GM10266 (cell line): ENCODE data around the gene NBAS.

ENCODE experiments used
- DNase-seq: peaks from one replicate; pipeline ENCODE4 v3.0.0; 2012; ENCODE audit errors: extremely low spot score
- TF ChIP-seq, protein P1 (sequence below): IDR thresholded peaks from 2 replicates; pipeline ENCODE4 v1.5.1; 2012; ENCODE audit warnings: mild to moderate bottlenecking, low read depth; ENCODE audit not compliant: control insufficient read depth, insufficient read depth; ENCODE audit errors: missing control alignments

The NBAS gene

DNA sequence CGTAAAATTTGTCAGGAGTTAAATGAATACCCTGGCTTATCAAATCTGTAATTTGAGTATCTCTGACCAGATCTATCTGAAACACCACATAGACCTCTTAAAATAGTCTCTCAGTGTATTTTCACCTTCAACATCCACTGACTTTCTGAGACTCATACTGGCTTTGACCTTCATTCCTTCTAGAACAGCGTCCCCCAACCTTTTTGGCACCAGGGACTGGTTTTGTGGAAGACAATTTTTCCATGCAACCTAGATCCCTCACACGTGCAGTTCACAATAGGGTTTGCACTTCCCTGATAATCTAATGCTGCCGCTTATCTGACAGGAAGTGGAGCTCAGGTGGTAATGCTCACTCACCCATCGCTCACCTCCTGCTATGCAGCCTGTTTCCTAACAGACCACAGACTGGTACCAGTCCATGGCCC, 3.2 kb downstream of the NBAS start:
- TF ChIP-seq, protein P1, sequence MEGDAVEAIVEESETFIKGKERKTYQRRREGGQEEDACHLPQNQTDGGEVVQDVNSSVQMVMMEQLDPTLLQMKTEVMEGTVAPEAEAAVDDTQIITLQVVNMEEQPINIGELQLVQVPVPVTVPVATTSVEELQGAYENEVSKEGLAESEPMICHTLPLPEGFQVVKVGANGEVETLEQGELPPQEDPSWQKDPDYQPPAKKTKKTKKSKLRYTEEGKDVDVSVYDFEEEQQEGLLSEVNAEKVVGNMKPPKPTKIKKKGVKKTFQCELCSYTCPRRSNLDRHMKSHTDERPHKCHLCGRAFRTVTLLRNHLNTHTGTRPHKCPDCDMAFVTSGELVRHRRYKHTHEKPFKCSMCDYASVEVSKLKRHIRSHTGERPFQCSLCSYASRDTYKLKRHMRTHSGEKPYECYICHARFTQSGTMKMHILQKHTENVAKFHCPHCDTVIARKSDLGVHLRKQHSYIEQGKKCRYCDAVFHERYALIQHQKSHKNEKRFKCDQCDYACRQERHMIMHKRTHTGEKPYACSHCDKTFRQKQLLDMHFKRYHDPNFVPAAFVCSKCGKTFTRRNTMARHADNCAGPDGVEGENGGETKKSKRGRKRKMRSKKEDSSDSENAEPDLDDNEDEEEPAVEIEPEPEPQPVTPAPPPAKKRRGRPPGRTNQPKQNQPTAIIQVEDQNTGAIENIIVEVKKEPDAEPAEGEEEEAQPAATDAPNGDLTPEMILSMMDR, result no peak
- DNase-seq, result no peak

DNA sequence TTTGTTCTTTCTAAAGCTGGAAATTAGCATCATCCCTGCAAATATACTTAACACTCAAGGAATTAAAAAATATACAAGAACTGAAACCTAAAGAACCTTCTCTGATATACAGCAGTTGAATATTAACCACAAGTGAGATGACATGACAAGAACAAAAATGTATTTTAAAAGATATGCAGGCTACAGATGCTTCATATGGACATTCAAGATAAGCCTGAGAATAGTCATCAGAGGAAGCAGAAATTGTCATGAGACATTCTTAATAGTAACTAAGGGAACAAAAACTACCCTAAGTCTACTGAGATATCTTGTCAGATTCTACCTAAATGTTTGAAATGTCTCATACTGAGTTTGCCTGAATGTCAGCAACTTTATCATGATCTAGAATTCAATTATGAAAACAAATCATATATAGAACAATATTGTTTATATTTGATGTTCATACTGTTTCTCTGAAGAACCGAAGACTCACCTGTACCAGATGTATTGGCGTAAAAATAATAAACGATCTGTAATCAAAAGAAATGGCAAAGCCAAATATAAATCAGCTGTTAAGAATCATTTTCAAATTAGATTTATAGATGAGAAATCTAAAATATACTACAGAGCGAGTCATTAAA, 4.7 kb downstream of the NBAS start:
- TF ChIP-seq, protein P1, result no peak
- no peak for DNase-seq

DNA sequence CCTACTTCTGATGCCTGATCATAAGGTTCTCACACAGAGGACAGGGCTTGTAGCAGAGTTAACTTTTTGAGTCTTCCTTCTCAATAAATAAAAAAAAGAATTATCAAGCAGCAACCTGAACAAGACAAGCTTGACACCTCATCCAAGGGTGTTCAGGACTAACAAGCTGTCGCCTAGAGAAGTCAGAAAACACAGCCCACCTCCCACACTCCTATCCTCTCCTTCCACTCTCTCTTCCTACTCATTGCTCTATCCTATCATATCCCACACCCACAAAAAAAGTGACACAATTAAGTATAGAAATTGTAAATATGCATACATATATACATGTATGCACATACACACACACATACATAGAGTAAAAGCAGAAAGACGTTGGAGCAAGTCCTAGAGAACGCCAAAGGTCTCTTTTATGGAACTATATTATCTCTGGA, 5.4 kb downstream of the NBAS start:
- TF ChIP-seq, protein P1, result no peak
- no peak for DNase-seq

DNA sequence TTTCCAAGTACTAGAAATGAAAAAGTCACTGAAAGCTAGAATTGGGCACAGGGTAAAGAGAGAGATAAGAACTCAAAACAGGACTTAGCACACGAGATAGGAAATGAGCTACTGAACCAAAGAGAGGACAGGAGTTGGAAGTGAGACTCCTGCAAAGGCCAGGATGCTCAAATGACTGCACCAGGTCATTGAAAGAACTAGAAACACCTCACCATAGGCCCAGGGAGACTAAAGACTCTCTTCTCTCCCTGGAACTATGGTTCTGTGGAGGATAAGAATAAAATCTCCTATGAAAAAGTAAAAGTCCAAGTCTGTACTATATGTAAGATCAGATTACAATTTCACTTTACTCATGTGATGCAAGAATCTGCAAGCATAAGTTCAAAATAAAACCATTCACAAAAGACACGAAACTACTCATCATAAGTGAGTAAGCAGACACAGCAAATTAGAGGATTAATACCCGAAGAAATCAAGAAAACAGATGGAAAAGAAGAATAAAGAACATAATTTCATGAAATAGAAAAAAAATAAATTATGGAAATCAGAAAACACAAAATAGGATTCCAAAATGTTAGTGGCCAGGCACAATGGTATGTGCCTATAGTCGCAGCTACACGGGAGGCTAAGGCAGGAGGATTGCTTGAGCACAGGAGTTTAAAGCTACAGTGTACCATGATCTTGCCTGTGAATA, 6.5 kb downstream of the NBAS start:
- TF ChIP-seq, protein P1, result no peak
- DNase-seq, result no peak

DNA sequence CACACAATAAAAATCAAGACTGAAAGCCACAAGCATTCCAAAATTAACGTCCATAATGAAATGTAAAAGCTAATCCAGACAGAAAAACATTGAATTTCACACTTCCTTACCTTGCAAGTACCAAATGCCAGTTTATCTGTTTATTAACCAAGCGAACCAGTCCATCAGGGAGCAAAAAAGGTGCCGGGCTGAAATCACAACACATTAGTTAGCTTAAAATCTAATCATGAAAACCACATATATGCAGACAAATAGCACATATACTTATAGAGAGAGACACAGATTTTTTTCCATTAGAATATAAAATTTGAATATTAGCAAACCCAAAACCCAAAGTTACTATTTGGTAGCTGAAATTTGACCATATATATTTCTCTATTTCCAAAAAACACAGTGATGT, 7.2 kb downstream of the NBAS start:
- TF ChIP-seq, protein P1, result no peak
- DNase-seq, result no peak

DNA sequence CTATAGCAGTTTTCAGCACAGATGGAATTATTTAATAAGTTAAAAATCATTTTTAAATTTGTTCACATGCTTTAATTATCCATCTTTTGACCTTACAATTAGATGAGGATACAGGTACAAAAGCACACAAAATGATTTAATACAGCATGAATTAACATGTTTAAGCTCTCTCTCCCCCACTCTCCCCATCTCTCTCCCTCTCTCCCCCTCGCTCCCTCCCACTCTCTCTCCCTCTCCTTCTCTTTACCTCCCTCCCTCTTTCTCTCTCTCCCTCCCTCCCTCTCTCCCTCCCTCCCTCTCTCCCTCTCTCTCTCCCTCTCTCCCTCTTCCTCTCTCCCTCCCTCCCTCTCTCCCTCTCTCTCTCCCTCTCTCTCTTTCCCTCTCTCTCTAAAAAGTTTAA, 7.6 kb downstream of the NBAS start:
- TF ChIP-seq, protein P1, result no peak

DNA sequence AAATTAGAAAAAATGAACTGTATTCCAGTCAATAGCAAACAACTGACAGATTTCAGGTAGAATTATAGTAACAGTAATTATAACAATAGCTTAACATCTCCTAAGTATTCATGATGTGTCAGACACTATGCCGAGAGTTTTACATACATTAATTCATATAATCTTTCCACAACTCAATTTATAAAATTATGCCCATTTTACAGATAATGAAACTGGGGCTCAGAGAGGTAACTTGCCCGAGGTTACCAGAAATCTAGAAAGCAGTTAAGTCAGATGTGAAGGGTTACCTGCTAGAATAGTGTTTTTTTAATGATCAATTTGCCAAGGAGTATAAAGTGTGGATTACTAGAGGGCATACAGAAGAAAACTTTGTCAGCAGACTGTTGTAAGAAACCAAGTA, 12.2 kb downstream of the NBAS start:
- DNase-seq, result no peak
- TF ChIP-seq, protein P1, result no peak

More for the DNA sequence above, 7.6 kb downstream of the NBAS start:
- no peak for DNase-seq
